AG08395 (cell line): ENCODE results near the gene AIDA.
A peak's percentile ranks its signal among the peaks of the same experiment; 100 is the strongest.
"Not testable (repeated sequence)": the region's sequence is repeated elsewhere in the genome, so short reads cannot be mapped to it uniquely, and the experiment has no call there.

Experiments
- DNase-seq: peaks from one replicate; pipeline ENCODE4 v3.0.0; 2012; ENCODE audit warnings: mixed read lengths, low spot score

Gene AIDA, protein sequence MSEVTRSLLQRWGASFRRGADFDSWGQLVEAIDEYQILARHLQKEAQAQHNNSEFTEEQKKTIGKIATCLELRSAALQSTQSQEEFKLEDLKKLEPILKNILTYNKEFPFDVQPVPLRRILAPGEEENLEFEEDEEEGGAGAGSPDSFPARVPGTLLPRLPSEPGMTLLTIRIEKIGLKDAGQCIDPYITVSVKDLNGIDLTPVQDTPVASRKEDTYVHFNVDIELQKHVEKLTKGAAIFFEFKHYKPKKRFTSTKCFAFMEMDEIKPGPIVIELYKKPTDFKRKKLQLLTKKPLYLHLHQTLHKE

DNA sequence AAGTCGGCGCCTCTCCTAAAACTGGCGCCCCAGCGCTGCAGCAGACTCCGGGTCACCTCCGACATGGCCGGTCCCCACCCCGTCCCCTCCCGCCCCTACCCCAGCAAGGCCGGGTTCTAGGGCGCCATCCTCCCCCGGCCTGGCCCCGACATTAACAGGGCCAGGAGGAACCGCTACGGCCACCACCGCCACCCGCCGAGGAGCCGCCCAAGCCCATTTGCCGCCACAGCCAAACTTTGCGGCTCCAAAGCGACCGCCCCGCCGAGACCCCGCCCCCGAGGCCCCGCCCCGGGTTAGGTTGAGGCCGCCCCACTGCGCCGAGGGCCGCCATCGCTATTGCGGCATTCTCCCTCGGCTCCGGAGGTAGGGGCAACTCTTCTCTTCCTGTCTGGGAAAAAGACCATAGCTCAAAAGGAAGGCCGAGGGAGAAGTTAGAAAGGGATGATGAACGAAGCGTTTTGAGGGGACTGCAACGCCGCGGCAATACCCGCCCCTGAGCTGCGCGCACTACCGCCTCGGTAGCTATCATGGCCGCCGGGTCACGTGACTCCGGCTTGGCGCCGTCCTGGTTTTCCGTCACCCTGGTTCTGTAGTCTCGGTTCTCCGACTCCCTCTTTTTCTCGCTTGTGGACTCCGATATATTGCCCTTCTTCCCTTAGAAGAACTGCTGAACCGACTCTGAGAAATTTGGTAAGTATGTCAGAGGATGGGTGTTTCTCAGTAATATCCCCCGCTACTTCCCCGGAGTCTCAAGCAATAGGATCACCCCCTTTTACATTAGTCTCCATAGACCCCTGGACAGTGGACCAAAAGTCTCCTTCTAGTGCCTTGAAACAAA is at the start of gene AIDA, which contains the start of gene BROX:
Gene AIDA, minus strand, starts transcription at position 239 of the 838 bp plus-strand sequence. Its CDS starts 174 bp downstream, at position 65.
Gene BROX, plus strand, starts transcription at position 312 of the 838 bp plus-strand sequence. CDS start 3,136 bp downstream, outside the sequence.
- peak; percentile 94 for DNase-seq

DNA sequence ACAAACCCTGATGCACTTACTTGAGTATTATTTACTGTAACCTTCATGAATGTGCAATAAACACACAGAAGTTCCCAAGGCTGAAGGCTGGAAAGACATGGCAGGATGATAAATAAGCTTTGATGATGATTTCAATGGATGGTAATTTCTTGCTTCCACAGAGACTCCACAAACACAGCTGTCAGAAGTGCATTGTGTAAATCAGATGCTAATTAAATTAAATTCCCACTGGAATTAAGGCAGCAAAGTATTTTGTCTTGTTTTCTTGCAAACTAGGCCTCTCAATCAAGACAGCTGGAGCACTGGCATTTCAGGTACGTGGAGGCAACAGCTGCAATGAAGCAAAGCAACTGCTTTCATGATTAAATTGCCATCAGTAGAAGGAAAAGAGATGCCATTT is 48.8 kb upstream of the AIDA start:
- DNase-seq: no peak

DNA sequence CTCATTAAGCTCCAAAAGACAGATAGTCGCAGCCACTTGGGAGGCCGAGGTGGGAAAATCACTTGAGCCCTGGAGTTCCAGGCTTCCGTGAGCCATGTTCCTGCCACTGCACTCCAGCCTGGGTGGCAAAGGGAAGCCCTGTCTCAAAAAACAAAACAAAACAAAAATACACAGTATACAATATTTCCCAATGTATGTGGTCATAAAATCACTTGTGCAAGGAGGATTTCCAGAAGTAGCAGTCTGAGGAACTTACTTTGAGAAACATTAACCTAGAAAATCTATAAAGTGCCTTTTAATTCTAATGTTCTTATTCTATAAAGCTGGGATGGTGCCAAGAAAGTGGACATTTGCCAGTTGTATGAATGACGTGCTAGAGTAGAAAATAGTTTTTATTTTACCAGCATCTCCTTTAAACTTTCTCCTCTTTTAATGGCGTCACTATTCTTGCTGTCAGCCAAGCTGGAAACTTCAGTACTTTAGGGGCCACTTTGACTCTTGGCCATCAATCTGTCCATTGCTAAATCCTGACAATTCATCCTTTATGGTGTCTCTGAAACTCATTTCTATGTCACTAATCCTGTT is 47.3 kb upstream of the AIDA start:
- no peak for DNase-seq

DNA sequence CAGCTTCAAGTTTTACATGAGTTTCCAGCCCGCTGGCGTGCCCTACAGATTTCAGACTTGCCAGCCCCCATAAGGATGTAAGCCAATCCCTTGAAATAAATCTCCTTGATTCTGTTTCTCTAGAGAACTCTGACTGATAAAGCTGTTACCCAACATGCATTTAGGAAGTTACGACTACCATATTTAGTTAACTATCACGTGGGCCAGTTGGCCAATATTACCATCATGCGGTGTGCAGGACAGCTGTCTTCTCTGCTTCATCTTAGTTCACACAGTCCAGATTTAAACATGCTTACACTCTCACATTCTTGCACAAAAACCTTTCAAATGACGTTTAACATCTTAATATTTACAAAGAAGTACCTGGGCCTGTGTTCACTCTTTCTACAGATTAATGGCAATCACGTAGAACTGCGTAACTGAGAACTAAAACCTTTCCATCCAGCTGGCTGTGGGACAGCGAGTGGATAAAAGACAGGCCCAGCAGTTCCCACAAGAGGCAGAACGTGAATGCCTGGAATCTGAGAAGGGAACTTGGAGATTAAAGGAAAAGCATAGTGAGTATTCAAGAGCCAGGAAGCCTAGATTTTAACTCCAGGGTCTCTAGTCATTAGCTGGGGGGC is 45.5 kb upstream of the AIDA start:
- no peak for DNase-seq

DNA sequence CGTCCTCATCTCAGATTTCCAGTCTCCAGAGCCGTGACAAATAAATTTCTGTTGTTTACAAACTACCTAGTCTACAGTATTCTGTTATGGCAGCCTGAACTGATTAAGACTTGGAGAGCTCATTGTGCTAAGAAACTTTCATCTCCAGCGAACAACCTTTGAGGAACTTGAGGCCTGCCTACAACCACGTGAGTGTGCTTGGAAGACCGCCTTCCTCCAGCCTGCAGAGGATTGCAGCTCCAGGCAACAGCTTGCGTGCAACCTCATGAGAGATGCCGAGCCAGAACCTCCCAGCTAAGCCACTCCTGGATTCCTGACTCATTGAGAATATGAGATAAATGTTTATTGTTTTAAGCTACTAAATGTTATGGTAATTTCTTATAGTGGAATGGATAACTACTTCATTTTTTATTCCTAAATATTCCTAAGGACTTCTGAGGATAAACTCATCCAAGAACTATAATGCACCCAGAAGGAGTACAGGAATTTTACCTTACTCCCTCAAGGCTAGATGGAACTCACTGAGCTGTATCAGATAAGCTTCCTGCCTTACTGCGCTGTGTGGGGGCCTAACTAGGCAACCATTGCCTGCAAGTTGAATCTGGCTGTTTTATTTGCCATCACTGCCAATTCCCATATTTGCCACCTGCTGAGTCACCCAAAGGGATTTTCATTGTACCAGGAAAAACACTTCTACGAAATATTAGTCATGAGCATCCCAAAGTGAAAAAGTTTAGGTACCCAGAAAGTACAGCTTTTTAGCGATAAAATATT is 42.3 kb upstream of the AIDA start:
- DNase-seq: peak; percentile 89

DNA sequence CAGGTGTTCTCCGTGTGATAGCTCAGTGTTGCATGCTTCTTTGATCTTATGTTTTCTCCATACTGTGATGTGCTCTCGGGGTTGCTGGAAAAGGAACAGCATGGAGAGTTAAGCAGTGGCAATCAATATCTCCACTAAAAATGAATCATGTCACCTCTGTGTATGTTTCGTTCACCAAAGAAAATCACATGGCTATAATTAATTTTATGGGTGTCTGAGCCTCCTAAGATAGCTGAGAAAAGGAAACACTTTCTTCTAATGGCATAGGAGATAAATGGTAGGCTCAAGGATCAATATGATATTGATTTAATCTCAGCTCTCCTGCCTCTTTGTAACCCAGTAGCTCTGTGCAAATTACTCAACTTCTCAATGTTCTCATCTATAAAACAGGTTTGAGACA is 39.0 kb upstream of the AIDA start:
- DNase-seq: no peak

DNA sequence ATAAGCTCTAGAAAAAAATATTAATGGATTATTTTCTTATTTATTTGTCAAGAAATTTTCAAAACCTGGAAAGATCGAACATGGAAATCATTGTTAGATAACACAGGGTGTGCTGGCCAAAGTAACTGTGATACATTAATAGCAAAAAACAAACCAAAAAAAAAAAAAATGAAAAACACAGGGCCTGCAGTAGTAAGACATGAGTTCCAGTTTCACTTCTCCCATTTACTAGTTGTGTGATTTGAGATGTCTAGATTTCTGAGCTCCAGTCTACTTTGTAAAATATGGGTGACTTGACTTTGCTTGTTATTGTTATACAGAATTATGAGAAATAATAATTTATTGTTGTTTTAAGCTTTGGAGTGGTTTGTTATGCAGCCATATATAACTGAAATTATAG is 38.4 kb upstream of the AIDA start:
- no peak for DNase-seq

DNA sequence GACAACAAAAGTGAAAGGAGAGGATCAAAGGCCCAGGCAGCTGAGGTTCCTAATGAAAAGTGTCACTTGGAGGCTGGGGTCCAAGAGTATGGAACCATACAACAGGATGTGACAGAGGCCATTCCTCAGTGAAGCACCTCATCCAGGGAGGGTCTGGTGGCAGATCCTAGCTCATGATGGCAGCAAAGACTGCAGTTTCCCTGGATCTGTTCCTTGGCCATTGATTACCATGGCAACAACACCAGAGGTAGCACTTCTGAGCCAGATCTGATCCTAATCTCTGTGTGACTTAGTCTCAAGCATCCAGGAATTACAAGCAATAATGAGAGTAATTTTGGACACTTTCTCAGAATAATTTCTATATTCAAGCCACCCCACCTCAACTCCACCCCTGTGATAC is 37.6 kb upstream of the AIDA start:
- DNase-seq: no peak

DNA sequence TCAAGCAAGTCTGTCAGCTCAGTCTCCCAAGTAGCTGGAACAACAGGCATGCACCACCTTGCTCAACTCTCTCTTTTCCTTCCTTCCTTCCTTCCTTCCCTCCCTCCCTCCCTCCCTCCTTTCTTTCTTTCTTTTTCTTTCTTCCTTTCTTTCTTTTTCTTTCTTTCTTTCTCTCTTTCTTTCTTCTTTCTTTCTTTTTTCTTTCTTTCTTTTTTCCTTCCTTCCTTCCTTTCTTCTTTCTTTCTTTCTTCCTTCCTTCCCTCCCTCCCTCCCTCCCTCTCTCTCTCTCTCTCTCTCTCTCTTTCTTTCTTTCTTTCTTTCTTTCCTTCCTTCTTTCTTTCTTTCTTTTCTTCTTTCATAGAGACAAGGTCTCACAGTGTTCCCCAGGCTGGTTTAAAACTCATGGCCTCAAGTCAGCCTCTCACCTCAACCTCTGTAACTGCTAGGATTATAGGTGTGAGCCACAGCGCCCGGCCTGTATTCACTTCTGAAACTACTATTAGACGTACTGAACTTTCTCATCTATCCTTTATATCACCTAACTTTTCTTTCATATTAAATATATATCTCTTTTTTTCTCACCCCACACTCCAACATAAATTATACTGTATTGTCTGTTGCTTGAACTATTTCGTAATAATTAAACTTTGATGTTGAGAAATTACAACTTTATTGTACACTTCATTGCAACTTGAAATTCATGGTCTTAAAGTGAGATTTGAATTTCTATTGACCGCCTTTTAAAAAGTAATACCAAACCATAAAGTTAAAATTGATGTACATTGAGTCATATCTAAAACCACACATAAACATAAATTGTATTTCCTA is 29.6 kb upstream of the AIDA start:
- DNase-seq: not testable (repeated sequence)

DNA sequence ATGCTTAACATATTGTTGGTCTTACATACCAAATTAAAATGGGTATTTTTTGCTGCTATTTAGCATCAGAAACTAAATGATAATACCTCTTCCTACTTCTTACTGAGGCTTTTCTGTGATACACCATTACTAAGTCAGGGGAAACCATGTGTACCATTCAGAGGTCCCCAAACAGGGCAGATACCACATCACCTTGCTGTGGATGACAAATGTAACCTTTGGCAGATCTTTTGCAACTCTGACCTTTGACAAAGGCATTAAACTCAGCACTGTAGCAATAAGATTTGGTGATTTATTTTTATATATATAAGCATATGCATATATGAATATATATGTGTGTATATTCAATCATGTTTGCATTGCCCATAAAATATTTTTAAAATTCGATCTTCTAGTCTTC is 27.6 kb upstream of the AIDA start:
- DNase-seq: no peak

DNA sequence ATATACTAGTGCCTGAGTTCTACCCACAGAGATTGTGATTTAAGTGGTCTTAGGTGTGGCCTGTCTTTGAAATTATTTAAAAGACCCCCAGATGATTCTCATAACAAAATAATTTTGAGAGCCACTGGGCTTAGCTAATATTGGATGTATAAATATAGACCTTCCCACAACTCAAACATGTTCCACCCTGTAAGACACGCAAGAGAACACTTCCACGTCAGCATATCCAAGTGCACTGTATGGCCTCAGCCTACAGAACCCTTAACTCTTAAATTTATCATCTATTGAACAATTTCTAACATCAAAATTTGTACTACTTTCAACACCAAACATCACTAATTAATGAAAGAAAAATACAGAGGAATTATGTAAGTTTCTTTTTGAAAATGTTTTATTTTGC is 27.2 kb upstream of the AIDA start:
- no peak for DNase-seq

DNA sequence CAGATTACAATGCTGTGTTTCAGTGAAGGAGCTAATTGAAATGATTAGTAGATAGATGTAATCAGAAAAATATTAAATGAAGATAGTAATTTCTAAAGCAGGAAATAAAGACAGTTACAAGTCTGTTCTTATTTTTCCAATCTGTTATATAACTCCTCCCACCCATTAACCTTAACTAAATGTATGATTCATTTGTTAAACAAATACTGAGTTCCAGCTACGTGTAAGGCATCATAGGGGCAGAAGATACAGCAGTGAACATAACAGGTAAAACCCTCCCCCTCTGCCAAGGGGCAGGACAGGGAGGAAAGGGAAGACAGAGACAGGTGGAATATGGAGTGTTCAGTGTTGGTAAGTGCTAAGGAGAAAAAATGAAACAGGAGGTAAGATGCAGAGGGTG is 24.7 kb upstream of the AIDA start, which contains the start of gene FAM177B:
Gene FAM177B, plus strand, starts transcription at position 231 of the 400 bp plus-strand sequence. CDS start 9,344 bp downstream, outside the sequence.
- DNase-seq: no peak

DNA sequence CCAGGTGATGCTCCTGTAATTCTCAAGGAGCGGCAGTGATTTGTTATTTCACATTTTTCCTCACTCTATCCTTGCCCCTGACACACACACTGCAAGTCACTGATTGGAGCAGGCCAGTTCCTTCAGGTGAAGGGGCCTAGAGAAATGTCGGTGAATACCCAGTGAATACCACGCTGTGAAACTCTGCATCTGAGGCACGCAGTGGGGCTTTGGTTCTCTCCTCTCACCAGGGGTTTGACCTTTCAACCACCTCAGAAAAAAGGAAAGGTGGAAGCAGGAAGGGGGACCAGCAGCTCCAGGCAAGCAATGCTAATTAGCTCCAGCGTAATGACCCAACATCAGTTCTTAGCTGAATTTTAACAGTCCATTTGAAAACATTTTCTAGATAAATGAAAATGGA is 24.2 kb upstream of the AIDA start:
- DNase-seq: no peak

DNA sequence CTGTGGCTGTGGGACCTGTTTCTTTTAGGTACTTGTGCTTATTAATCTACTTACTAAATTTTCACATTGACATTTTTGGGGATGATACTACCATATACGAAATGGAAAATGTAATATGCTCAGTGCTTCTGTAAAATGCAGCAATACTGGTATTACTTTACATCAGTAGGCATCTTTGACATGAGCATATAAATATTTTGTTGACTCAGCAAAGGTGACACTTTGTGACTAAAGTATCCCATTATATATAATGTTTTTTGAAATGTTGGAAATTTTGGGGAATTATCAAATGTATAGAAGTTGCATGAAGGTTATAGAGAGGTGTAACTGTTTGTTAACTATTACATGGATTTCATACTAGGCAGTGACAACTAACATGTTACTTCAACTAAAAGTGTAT is 22.4 kb upstream of the AIDA start:
- no peak for DNase-seq

DNA sequence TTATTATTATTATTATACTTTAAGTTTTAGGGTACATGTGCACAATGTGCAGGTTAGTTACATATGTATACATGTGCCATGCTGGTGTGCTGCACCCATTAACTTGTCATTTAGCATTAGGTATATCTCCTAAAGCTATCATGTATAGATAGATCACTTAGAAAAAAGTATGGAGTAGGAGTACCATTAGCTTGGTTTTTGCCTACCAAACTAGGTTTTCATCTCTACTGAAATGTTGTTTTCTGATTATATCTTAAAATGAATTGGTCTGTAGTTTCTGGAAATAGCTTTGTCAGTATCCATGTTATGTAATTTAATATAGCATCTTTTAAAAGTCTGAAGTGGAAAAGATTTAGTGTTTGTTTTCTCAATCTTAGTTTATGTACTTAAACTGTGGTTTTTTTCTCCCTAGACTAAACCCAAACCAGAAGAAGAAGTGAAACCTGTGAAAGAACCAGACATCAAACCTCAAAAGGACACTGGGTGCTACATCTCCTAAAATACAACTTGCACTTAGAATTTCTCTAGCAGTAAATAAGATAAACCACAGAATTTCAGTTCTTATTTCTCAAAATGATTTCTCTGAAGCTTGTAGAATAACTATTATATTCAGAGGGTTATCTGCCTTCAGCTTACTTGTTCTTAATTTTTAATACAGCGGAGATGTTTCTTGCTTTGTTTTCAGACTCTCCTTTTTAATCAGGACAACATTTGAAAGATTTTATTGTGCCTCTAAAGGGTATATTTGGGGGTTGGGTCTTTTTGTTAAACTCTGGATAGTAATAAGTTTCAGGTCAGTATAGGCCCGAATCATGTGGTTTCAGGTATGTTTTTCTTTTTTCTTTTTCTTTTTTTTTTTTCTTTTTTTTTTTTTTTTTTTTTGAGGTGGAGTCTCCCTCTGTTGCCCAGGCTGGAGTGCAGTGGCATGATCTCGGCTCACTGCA is 20.2 kb upstream of the AIDA start:
- no peak for DNase-seq

DNA sequence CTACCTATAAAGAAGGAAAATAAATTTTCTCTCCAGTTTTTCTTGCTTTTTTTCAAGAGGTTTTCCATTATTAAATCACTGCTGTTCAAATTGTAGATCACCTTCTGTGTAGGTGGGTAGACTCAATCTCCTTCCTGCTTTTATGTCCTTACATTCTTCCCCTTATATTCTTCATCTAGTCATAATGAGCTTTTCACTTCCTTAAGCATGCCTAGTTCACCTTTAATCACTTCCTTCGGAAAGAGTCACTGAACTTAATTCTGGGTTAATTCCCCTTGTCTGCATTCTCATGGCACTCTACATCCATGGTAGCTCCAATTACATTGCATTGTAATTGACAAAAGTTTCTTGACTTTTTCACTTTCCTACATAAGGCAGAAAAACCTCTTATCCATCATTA is 18.6 kb upstream of the AIDA start:
- no peak for DNase-seq

DNA sequence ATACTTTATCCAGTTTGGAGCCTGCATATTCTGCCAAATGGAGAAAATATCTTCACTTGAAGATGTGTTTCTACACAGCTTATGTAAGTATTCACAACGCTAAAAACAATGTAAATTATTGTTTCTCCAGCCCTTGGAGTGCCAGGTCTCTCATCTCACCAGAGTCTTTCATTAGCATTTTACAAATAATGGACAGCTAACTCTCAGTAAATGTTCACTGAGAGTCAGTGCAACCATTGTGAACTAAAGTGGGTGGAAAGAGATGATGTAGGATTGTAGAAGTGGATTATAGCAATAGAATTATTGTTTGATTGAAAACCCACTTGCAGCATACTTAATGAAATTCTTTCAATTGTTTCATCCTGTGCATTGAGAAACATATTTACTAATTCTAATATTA is 16.5 kb upstream of the AIDA start:
- no peak for DNase-seq

DNA sequence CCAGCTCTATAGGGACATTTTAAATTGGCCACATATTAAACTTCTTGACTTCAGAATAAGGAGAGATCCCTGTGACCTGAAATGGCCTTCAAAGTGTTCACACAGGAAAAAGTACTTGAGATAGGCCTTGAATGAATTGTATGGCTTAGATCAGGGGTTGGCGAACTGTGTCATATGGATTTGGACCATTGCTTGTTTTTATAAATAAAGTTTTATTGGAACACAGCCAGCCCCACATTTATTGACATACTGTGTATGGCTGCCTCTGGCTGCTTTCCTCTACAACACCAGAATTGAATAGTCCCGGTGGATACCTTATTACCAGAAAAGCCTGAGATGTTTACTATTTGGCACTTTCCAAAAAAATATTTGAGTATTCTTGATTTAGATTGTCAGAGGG is 4.1 kb upstream of the AIDA start:
- no peak for DNase-seq
